Fibroblast of mammary gland (primary cell): ENCODE measurements around the gene ANKDD1A.

ENCODE experiments used
- DNase-seq: peaks from one replicate; pipeline ENCODE4 v3.0.0-alpha.2; 2010; ENCODE audit warnings: low read depth
- H3K4me3 ChIP-seq: 2 replicates; pipeline ENCODE4 v1.5.1; 2011; ENCODE audit warnings: low read depth, mild to moderate bottlenecking, low read length, moderate library complexity; ENCODE audit not compliant: control insufficient read depth
- CTCF ChIP-seq: conservative IDR thresholded peaks from 2 replicates; pipeline ENCODE4 v1.5.1; 2011; ENCODE audit warnings: low read depth, low read length, inconsistent platforms; ENCODE audit not compliant: control insufficient read depth, insufficient read depth

The ANKDD1A gene

GRCh38 chr15:64901914-64902313, 9.8 kb upstream of the ANKDD1A start:
- DNase-seq, result no peak
- no peak for TF ChIP-seq CTCF
- H3K4me3 ChIP-seq, result no peak overlapping the region

GRCh38 chr15:64902863-64903262, 8.8 kb upstream of the ANKDD1A start:
- no peak overlapping the region for H3K4me3 ChIP-seq
- TF ChIP-seq CTCF, result no peak
- no peak for DNase-seq

GRCh38 chr15:64903326-64903950, 8.3 kb upstream of the ANKDD1A start:
- no peak for TF ChIP-seq CTCF
- no peak for DNase-seq
- H3K4me3 ChIP-seq, result no peak overlapping the region

GRCh38 chr15:64904189-64904588, 7.5 kb upstream of the ANKDD1A start:
- no peak overlapping the region for H3K4me3 ChIP-seq
- no peak for DNase-seq
- TF ChIP-seq CTCF, result no peak

GRCh38 chr15:64905119-64905831, 6.4 kb upstream of the ANKDD1A start:
- H3K4me3 ChIP-seq, result peak overlapping the region; percentile 52
- peak; percentile 72 for DNase-seq
- TF ChIP-seq CTCF, result peak; percentile 82

- no peak overlapping the region for H3K4me3 ChIP-seq
- DNase-seq, result no peak
- no peak for TF ChIP-seq CTCF
Observed at GRCh38 chr15:64905941-64906340, 5.8 kb upstream of the ANKDD1A start.
